ENCODE data around the gene SMPD3.

- TF ChIP-seq CTCF (IDR thresholded peaks at IDR 0.05) (no peak), POLR2A (IDR thresholded peaks at IDR 0.05) (peak; percentile 33), EP300 (IDR thresholded peaks at IDR 0.05; ENCODE audit: low read depth) (no peak)
Measured at GRCh38 chr16:68434624-68435210, 13.6 kb downstream of the SMPD3 start.
